ENCODE measurements around the gene CRIP2. TPM values are rescaled to one million over a fixed set of nuclear protein-coding genes. Genes with fewer than 3 reads are reported as not detected.

Gene CRIP2
- total and polyA plus RNA-seq, 4 donors = 267 to 698 (median 392) TPM

DNA sequence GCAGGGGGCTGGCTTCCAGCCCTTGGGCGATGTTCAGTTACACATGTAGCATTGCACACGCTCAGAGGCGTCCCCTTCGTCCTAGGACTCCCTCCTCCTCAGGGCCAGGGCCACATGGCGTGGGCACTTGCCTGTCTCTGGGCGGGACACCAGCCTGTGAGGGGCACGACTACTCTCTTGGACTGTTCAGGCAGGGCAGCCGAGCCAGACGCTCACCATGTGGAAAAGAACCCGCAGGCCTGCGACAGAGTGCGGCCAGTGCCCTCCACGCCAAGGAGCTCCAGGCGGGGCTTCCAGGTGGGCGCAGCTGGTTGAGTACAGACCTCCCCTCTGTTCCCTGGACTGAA is 34.1 kb upstream of the CRIP2 start:
- H3K27me3 ChIP-seq (ENCODE audit: control insufficient read depth in 1 of 2, insufficient read depth in 2 of 2, low read length in 1 of 2) = no peaks in the 10 kb centered on the region
- H3K4me3 ChIP-seq (ENCODE audit: low read length in 2 of 2) = no peak overlapping the region
- no peak overlapping the region for H3K27ac ChIP-seq (ENCODE audit: low read depth in 1 of 2, low read length in 2 of 2)
- ATAC-seq (ENCODE audit: low FRiP score) = peak; percentile 4
- WGBS, 2 donors = 90% methylated on average over 15 of the region's 15 CpGs
- no peaks in the 10 kb centered on the region for H3K9me3 ChIP-seq (ENCODE audit: control insufficient read depth, low read length)
- no peaks in the 10 kb centered on the region for H3K4me1 ChIP-seq (ENCODE audit: control insufficient read depth in 1 of 2, insufficient read depth in 2 of 2, low read length in 2 of 2)
- no peak for DNase-seq
- intact Hi-C loops (cut with DNase I) = loop anchor here in 1 of 2 donors (10.0 kb wide), 1 partner anchor 66 kb away; no protein-coding TSS in a partner anchor
- peaks cover 0 to 1% of the 10 kb centered on the region in 2 donors for H3K36me3 ChIP-seq (ENCODE audit: control insufficient read depth in 1 of 2, insufficient read depth in 2 of 2, low read length in 1 of 2)

DNA sequence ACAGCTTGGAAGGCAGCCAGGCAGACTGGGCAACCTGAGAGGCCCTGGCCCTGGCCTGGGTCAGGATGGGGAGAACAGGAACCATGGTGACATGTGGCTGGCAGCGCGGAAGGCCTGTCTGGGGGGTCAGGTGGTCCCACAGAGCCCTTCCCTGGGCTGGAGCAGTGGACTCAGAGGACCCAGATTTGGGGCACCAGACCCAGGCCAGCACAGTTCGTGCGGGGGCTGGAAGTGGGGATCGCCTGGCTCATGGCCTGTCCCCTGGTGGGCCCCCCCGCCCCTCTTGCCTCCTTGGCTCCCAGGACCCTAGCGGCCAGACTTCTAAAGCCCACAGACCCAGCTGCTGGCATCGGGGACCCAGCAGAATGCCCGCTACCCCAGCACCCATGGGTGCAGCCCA is 33.6 kb upstream of the CRIP2 start:
- Histone ChIP-seq H3K9me3 (ENCODE audit: control insufficient read depth, low read length) (no peaks in the 10 kb centered on the region), H3K27ac (ENCODE audit: low read depth in 1 of 2, low read length in 2 of 2) (no peak overlapping the region), H3K36me3 (ENCODE audit: control insufficient read depth in 1 of 2, insufficient read depth in 2 of 2, low read length in 1 of 2) (peaks cover 0 to 1% of the 10 kb centered on the region in 2 donors), H3K4me1 (ENCODE audit: control insufficient read depth in 1 of 2, insufficient read depth in 2 of 2, low read length in 2 of 2) (no peaks in the 10 kb centered on the region), H3K4me3 (ENCODE audit: low read length in 2 of 2) (no peak overlapping the region), H3K27me3 (ENCODE audit: control insufficient read depth in 1 of 2, insufficient read depth in 2 of 2, low read length in 1 of 2) (no peaks in the 10 kb centered on the region)
- intact Hi-C loops (cut with DNase I) = loop anchor here in 1 of 2 donors (10.0 kb wide), 1 partner anchor 66 kb away; no protein-coding TSS in a partner anchor
- no peak for ATAC-seq (ENCODE audit: low FRiP score)
- 96 to 99% methylated on average over 9 of the region's 9 CpGs for WGBS, 2 donors
- DNase-seq = no peak

DNA sequence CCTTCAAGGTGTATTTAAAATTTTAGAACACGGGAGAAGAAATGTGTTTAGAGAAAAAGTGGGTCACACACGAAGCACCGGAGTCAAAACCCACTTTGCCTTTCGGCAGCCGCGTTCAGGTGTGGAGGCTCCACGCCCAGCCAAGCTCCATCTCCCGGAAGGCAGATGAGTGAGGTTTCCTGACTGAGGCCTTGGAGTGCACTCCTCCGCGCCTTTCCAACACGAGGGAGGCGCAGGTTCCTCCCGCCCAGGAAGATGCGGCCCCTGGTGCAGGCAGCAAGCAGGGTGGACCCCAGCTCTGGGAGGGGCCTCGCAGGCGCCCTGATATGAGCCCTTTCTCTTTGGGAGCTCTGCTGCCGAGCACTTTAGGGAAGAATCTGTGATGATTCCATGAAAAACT is 32.5 kb upstream of the CRIP2 start:
- peaks cover 0 to 1% of the 10 kb centered on the region in 2 donors for H3K36me3 ChIP-seq (ENCODE audit: control insufficient read depth in 1 of 2, insufficient read depth in 2 of 2, low read length in 1 of 2)
- 79 to 85% methylated on average over 17 of the region's 17 CpGs for WGBS, 2 donors
- DNase-seq (no peak), ATAC-seq (ENCODE audit: low FRiP score) (no peak)
- H3K27me3 ChIP-seq (ENCODE audit: control insufficient read depth in 1 of 2, insufficient read depth in 2 of 2, low read length in 1 of 2) = no peaks in the 10 kb centered on the region
- no peak overlapping the region for H3K27ac ChIP-seq (ENCODE audit: low read depth in 1 of 2, low read length in 2 of 2)
- H3K4me3 ChIP-seq (ENCODE audit: low read length in 2 of 2) = no peak overlapping the region
- no peaks in the 10 kb centered on the region for H3K9me3 ChIP-seq (ENCODE audit: control insufficient read depth, low read length)
- no peaks in the 10 kb centered on the region for H3K4me1 ChIP-seq (ENCODE audit: control insufficient read depth in 1 of 2, insufficient read depth in 2 of 2, low read length in 2 of 2)
- intact Hi-C loops (cut with DNase I) = loop anchor here in 1 of 2 donors (10.0 kb wide), 1 partner anchor 67 kb away; no protein-coding TSS in a partner anchor

DNA sequence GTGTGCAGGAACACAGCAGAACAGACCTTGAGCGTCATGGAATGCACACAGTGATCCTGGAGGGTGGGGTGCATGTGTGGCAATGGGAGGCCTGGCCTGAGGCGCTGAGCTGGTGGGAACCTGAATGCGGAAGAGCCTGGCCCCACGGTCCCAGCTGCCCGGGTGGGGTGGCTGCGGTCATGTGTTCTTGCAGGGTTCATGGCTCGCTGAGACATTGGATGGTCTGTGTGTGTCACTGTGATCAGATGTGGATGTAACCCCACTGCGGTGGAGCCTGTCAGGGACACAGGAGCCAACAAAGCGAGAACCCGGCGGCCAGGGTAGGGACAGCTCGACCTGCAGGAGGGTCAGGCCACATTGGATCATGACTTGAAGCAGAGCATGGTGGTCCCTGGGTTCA is 31.8 kb upstream of the CRIP2 start:
- Histone ChIP-seq H3K9me3 (ENCODE audit: control insufficient read depth, low read length) (no peaks in the 10 kb centered on the region), H3K27me3 (ENCODE audit: control insufficient read depth in 1 of 2, insufficient read depth in 2 of 2, low read length in 1 of 2) (no peaks in the 10 kb centered on the region), H3K27ac (ENCODE audit: low read depth in 1 of 2, low read length in 2 of 2) (no peak overlapping the region), H3K4me1 (ENCODE audit: control insufficient read depth in 1 of 2, insufficient read depth in 2 of 2, low read length in 2 of 2) (no peaks in the 10 kb centered on the region), H3K36me3 (ENCODE audit: control insufficient read depth in 1 of 2, insufficient read depth in 2 of 2, low read length in 1 of 2) (peaks cover 0 to 1% of the 10 kb centered on the region in 2 donors), H3K4me3 (ENCODE audit: low read length in 2 of 2) (no peak overlapping the region)
- ATAC-seq (ENCODE audit: low FRiP score) (no peak), DNase-seq (no peak)
- intact Hi-C loops (cut with DNase I) = loop anchor here in 1 of 2 donors (10.0 kb wide), 1 partner anchor 68 kb away; no protein-coding TSS in a partner anchor
- 85 to 86% methylated on average over 12 of the region's 12 CpGs for WGBS, 2 donors

DNA sequence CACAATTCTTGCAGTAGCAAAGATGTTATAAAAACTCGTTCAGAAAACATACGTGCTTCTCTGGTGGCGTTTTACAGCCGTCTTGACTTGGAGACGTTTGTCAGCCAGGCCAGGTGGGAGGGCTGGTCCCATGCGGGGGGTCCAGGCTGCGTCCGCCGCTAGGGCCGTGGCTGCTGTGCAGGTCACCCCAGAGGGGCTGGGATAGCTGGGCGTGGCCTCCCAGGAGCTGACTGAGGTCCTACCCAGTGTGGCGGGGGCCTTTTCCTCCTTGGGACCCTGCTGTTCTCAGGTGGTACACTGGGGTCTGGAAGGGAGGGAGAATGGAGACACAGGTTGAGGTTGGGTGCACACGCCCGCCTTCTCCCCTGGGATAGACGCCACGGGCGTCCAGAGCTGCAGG is 29.8 kb upstream of the CRIP2 start:
- no peaks in the 10 kb centered on the region for H3K27me3 ChIP-seq (ENCODE audit: control insufficient read depth in 1 of 2, insufficient read depth in 2 of 2, low read length in 1 of 2)
- no peak for ATAC-seq (ENCODE audit: low FRiP score)
- H3K36me3 ChIP-seq (ENCODE audit: control insufficient read depth in 1 of 2, insufficient read depth in 2 of 2, low read length in 1 of 2) = peaks cover 0 to 1% of the 10 kb centered on the region in 2 donors
- 80 to 87% methylated on average over 17 of the region's 17 CpGs for WGBS, 2 donors
- DNase-seq = no peak
- no peaks in the 10 kb centered on the region for H3K9me3 ChIP-seq (ENCODE audit: control insufficient read depth, low read length)
- H3K4me1 ChIP-seq (ENCODE audit: control insufficient read depth in 1 of 2, insufficient read depth in 2 of 2, low read length in 2 of 2) = no peaks in the 10 kb centered on the region
- H3K4me3 ChIP-seq (ENCODE audit: low read length in 2 of 2) = no peak overlapping the region
- intact Hi-C loops (cut with DNase I) = loop anchor here in 1 of 2 donors (5.0 to 10.0 kb wide), 2 partner anchors 70 to 82 kb away; partner anchors contain the start of gene TMEM121
- no peak overlapping the region for H3K27ac ChIP-seq (ENCODE audit: low read depth in 1 of 2, low read length in 2 of 2)

DNA sequence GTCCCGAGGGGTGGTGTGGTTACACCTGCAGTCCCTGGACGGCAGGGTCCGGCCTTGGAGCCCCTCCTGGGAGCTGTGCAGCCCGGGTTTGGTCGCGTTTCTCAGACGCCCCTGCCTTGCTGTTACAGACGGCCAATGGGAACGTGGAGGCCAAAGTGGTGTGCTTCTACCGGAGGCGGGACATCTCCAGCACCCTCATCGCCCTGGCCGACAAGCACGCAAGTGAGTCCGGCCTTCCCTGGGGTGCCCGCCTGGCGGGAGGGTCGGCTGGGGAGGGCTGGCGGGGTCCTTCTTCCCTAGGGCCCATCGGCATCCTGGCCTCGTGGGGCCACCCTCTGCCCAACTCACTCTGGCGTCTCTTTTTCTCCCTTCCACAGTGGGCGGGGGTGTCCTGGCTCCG is 29.3 kb upstream of the CRIP2 start:
- H3K27ac ChIP-seq (ENCODE audit: low read depth in 1 of 2, low read length in 2 of 2) = no peak overlapping the region
- 82 to 84% methylated on average over 23 to 24 of the region's 24 CpGs for WGBS, 2 donors
- intact Hi-C loops (cut with DNase I) = loop anchor here in 1 of 2 donors (5.0 to 10.0 kb wide), 2 partner anchors 70 to 82 kb away; partner anchors contain the start of gene TMEM121
- ATAC-seq (ENCODE audit: low FRiP score) (no peak), DNase-seq (no peak)
- H3K36me3 ChIP-seq (ENCODE audit: control insufficient read depth in 1 of 2, insufficient read depth in 2 of 2, low read length in 1 of 2) = peaks cover 0 to 1% of the 10 kb centered on the region in 2 donors
- no peaks in the 10 kb centered on the region for H3K9me3 ChIP-seq (ENCODE audit: control insufficient read depth, low read length)
- no peaks in the 10 kb centered on the region for H3K27me3 ChIP-seq (ENCODE audit: control insufficient read depth in 1 of 2, insufficient read depth in 2 of 2, low read length in 1 of 2)
- H3K4me3 ChIP-seq (ENCODE audit: low read length in 2 of 2) = no peak overlapping the region
- no peaks in the 10 kb centered on the region for H3K4me1 ChIP-seq (ENCODE audit: control insufficient read depth in 1 of 2, insufficient read depth in 2 of 2, low read length in 2 of 2)

DNA sequence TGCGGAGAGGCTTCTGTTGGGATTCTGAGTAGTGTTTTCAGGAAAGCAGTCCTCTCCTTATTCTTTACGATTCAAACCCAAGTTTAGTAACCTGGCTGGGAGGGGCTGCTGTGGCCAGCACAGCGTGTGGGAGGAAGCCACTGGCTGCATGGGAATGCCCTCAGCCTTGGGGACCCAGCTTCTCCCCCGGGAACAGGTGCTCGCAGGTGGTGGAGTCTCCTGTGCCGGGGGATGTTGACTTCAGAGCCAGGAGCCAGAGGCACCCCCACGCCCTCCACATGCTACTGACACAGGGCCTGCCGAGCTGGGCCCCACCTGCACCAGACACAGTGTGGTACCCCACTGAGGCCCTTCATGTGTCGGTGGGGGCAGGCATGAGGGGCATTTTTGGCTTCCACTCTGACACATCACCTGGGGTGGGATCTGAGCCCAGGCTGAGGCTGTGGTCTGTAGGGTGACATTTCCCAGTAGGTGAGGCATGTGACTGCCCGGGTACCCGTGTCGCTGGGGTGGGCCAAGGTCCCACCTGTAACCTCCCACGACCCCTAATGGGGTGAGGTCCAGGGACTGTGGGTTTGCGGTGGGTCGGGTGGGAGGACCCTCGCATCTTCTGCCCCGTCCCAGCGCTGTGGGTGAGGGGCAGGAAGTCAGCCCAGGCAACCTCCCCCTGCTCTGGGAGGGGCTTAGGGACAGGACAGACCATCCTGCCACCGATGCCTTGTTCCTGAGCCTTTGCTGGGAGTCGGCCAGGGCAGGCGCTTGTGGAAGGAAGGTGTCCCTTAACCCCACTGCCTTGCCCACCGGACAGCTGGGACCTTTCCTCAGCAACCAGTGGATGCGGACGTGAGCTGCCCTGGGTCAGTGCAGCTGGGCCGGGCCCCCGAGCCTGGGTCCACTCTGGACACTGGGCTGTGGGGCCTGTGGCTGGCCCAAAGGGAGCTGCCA is 28.4 kb upstream of the CRIP2 start:
- no peaks in the 10 kb centered on the region for H3K4me1 ChIP-seq (ENCODE audit: control insufficient read depth in 1 of 2, insufficient read depth in 2 of 2, low read length in 2 of 2)
- no peak for ATAC-seq (ENCODE audit: low FRiP score)
- no peak overlapping the region for H3K27ac ChIP-seq (ENCODE audit: low read depth in 1 of 2, low read length in 2 of 2)
- no peak overlapping the region for H3K4me3 ChIP-seq (ENCODE audit: low read length in 2 of 2)
- H3K36me3 ChIP-seq (ENCODE audit: control insufficient read depth in 1 of 2, insufficient read depth in 2 of 2, low read length in 1 of 2) = peaks cover 0 to 1% of the 10 kb centered on the region in 2 donors
- no peaks in the 10 kb centered on the region for H3K9me3 ChIP-seq (ENCODE audit: control insufficient read depth, low read length)
- H3K27me3 ChIP-seq (ENCODE audit: control insufficient read depth in 1 of 2, insufficient read depth in 2 of 2, low read length in 1 of 2) = no peaks in the 10 kb centered on the region
- intact Hi-C loops (cut with DNase I) = loop anchor here in 1 of 2 donors (5.0 to 10.0 kb wide), 2 partner anchors 71 to 81 kb away; partner anchors contain the start of gene TMEM121
- no peak for DNase-seq
- WGBS, 2 donors = 88% methylated on average over 23 to 26 of the region's 26 CpGs

DNA sequence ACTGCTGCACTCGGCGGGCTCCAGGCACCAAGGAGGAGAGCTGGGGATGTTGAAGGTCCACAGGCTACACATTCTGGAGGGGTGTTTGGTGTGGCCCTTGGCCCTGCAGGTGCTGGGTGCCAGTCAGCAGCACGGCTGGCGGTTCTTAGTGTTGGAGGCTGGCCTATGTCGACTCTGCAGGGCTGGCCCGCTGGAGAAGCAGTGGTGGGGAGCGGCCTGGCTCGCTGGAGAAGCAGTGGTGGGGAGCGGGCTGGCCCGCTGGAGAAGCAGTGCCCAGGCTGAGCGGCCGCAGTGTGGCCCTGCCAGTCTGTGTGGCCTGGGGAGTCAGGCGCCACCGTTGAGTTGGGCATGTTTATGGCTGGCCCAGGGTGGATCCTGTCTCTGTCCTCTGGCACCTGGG is 27.6 kb upstream of the CRIP2 start:
- intact Hi-C loops (cut with DNase I) = loop anchor here in 1 of 2 donors (5.0 to 10.0 kb wide), 2 partner anchors 72 to 80 kb away; partner anchors contain the start of gene TMEM121
- 59 to 71% methylated on average over 14 of the region's 14 CpGs for WGBS, 2 donors

More for the DNA sequence above, 27.6 kb upstream of the CRIP2 start:
- Histone ChIP-seq H3K36me3 (ENCODE audit: control insufficient read depth in 1 of 2, insufficient read depth in 2 of 2, low read length in 1 of 2) (peaks cover 0 to 1% of the 10 kb centered on the region in 2 donors), H3K27ac (ENCODE audit: low read depth in 1 of 2, low read length in 2 of 2) (no peak overlapping the region), H3K9me3 (ENCODE audit: control insufficient read depth, low read length) (no peaks in the 10 kb centered on the region), H3K4me3 (ENCODE audit: low read length in 2 of 2) (no peak overlapping the region), H3K4me1 (ENCODE audit: control insufficient read depth in 1 of 2, insufficient read depth in 2 of 2, low read length in 2 of 2) (no peaks in the 10 kb centered on the region), H3K27me3 (ENCODE audit: control insufficient read depth in 1 of 2, insufficient read depth in 2 of 2, low read length in 1 of 2) (no peaks in the 10 kb centered on the region)
- no peak for DNase-seq
- no peak for ATAC-seq (ENCODE audit: low FRiP score)

All from aorta (tissue), 5 donors.